PC-9 (cell line): ENCODE measurements around the gene ACSS2. TPM values are rescaled to one million over a fixed set of nuclear protein-coding genes. Genes with fewer than 3 reads are reported as not detected.

ENCODE experiments used
- BruUV-seq: library from RNA; stranded (reverse); fragments of 400-500 nt; replicated peaks from 2 replicates; lab custom pipeline; 2021; lab: Mats Ljungman, UMichigan
- CTCF ChIA-PET: fragments of 300-600 bp; sonication (Branson Sonifier 250); formaldehyde crosslinking; loops from one replicate; lab custom pipeline; 2022; ENCODE audit warnings: antibody characterized with exemption; lab: Charles Lee
- POLR2A ChIA-PET: fragments of 300-600 bp; sonication (Branson Sonifier 250); formaldehyde crosslinking; loops from one replicate; lab custom pipeline; 2022; ENCODE audit warnings: antibody characterized with exemption; ENCODE audit not compliant: unreplicated experiment; lab: Charles Lee
- DNase-seq, 2 experiments: peaks; one replicate each; pipeline versions ENCODE4 v3.0.0 to v3.0.0-alpha.2; 2015 to 2022; ENCODE audit warnings: mixed read lengths in 1 of 2
- H2AFZ ChIP-seq: fragments of 200-600 bp; sonication (generic); 2 replicates; pipeline ENCODE4 v1.8.1; 2017; ENCODE audit warnings: antibody characterized with exemption
- H3F3A ChIP-seq: fragments of 200-600 bp; sonication (generic); 2 replicates; pipeline ENCODE4 v1.8.1; 2017; ENCODE audit warnings: antibody characterized with exemption, mild to moderate bottlenecking, low read depth; ENCODE audit not compliant: insufficient read depth
- H3K27ac ChIP-seq: fragments of 200-600 bp; sonication (generic); 2 replicates; pipeline ENCODE4 v1.6.1; 2016; ENCODE audit warnings: mixed run types
- H3K27me3 ChIP-seq: fragments of 200-600 bp; sonication (generic); 2 replicates; pipeline ENCODE4 v1.6.1; 2016; ENCODE audit warnings: low read depth, mixed run types; ENCODE audit not compliant: insufficient read depth
- H3K36me3 ChIP-seq: fragments of 200-600 bp; sonication (generic); 2 replicates; pipeline ENCODE4 v1.6.1; 2016; ENCODE audit warnings: low read depth, mixed run types
- H3K4me1 ChIP-seq: fragments of 200-600 bp; sonication (generic); replicated peaks from 2 replicates; pipeline ENCODE4 v1.6.1; 2016; ENCODE audit warnings: mixed run types; ENCODE audit not compliant: insufficient read depth
- H3K4me2 ChIP-seq: fragments of 200-600 bp; sonication (generic); 2 replicates; pipeline ENCODE4 v1.6.1; 2017; ENCODE audit warnings: mixed run types
- H3K4me3 ChIP-seq: fragments of 200-600 bp; sonication (generic); 2 replicates; pipeline ENCODE4 v1.6.1; 2016; ENCODE audit warnings: mixed run types
- H3K79me2 ChIP-seq: fragments of 200-600 bp; sonication (generic); 2 replicates; pipeline ENCODE4 v1.6.1; 2017; ENCODE audit warnings: low read depth, mixed run types
- H3K9me2 ChIP-seq: fragments of 200-600 bp; sonication (generic); 2 replicates; pipeline ENCODE4 v1.8.1; 2017; ENCODE audit warnings: mild to moderate bottlenecking; ENCODE audit not compliant: insufficient read depth
- H3K9me3 ChIP-seq: fragments of 200-600 bp; sonication (generic); 2 replicates; pipeline ENCODE4 v1.8.1; 2016; ENCODE audit warnings: low read depth; ENCODE audit not compliant: insufficient read depth
- H4K20me1 ChIP-seq: fragments of 200-600 bp; sonication (generic); 2 replicates; pipeline ENCODE4 v1.8.1; 2017; ENCODE audit not compliant: insufficient read depth
- EZH2 ChIP-seq: fragments of 200-600 bp; sonication (generic); IDR thresholded peaks from 2 replicates; pipeline ENCODE4 v1.8.0; 2017; ENCODE audit warnings: antibody characterized with exemption, low read depth
- intact Hi-C: fragments of 100-400 bp; cut with micrococcal nuclease; formaldehyde crosslinking; loops from one replicate; pipeline ENCODE4 v1.10.0; 2022; ENCODE audit not compliant: unreplicated experiment
- total RNA-seq: library from RNA; stranded (reverse); gene quantifications from 2 replicates; pipeline ENCODE4 v1.2.3, GENCODE V29; 2021
- TF ChIP-seq, protein P1 (sequence below): fragments of 200-600 bp; sonication (generic); conservative IDR thresholded peaks from 2 replicates; pipeline ENCODE4 v1.6.1; 2017; ENCODE audit warnings: mixed run types, antibody characterized with exemption, mild to moderate bottlenecking, moderate library complexity

Gene ACSS2
- total RNA-seq, 1 experiment from 2014 or later: 108 TPM

DNA sequence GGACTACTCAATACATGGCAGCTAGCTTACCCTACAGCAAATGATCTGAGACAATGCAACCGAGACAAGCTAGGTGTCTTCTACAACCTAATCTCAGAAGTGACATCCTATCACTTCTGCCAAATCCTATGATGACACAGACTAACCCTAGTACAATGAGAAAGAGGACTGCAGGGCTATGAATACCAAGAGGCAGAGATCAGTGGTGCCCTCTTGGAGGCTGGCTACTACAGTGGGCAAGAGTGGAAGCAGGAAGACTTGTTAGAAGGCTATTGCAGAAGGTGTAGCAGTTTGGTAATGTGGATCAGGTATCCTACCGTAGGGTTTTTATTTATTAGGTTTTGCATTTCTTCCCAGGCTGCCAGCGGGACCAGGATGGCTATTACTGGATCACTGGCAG, 48.9 kb downstream of the ACSS2 start:
- TF ChIP-seq EZH2: no peak
- TF ChIP-seq, protein P1, sequence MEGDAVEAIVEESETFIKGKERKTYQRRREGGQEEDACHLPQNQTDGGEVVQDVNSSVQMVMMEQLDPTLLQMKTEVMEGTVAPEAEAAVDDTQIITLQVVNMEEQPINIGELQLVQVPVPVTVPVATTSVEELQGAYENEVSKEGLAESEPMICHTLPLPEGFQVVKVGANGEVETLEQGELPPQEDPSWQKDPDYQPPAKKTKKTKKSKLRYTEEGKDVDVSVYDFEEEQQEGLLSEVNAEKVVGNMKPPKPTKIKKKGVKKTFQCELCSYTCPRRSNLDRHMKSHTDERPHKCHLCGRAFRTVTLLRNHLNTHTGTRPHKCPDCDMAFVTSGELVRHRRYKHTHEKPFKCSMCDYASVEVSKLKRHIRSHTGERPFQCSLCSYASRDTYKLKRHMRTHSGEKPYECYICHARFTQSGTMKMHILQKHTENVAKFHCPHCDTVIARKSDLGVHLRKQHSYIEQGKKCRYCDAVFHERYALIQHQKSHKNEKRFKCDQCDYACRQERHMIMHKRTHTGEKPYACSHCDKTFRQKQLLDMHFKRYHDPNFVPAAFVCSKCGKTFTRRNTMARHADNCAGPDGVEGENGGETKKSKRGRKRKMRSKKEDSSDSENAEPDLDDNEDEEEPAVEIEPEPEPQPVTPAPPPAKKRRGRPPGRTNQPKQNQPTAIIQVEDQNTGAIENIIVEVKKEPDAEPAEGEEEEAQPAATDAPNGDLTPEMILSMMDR: no peak
- H2AFZ ChIP-seq: no peak overlapping the region
- peaks cover 68% of the 10 kb centered on the region for H3K4me1 ChIP-seq
- DNase-seq: no peak
- CTCF ChIA-PET: no interaction called here
- no peaks in the 10 kb centered on the region for H3K27me3 ChIP-seq
- no peaks in the 10 kb centered on the region for H4K20me1 ChIP-seq
- no peaks in the 10 kb centered on the region for H3K9me2 ChIP-seq
- intact Hi-C loops: no loop called here
- H3F3A ChIP-seq: peaks cover 71% of the 10 kb centered on the region
- peaks cover 79% of the 10 kb centered on the region for H3K36me3 ChIP-seq
- no TSS peak for BruUV-seq
- H3K9me3 ChIP-seq: 0 out of 2 replicates have a peak, but pooled peaks cover 4% of the 10 kb centered on the region
- H3K79me2 ChIP-seq: 0 out of 2 replicates have a peak, but pooled peaks cover 4% of the 10 kb centered on the region
- POLR2A ChIA-PET: no interaction called here
- H3K27ac ChIP-seq: no peak overlapping the region
- no peak overlapping the region for H3K4me2 ChIP-seq
- H3K4me3 ChIP-seq: no peak overlapping the region

DNA sequence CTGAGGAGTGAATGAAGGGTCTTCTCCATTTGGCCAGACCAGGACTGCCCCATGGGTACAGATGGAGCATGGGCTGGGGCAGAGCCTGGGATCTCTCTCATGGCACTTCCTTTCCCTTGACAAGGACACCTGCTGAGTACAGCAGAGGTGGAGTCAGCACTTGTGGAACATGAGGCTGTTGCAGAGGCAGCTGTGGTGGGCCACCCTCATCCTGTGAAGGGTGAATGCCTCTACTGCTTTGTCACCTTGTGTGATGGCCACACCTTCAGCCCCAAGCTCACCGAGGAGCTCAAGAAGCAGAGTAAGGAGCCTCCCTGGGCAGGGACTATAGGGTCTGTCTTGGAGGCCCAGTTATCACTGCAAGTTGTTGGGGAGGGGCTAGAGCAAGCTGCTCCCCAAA, 49.6 kb downstream of the ACSS2 start:
- no peak for DNase-seq
- no TSS peak for BruUV-seq
- Histone ChIP-seq H3F3A (peaks cover 65% of the 10 kb centered on the region), H3K79me2 (0 out of 2 replicates have a peak, but pooled peaks cover 4% of the 10 kb centered on the region), H3K4me2 (no peak overlapping the region), H3K4me1 (peaks cover 61% of the 10 kb centered on the region), H3K27me3 (no peaks in the 10 kb centered on the region), H4K20me1 (no peaks in the 10 kb centered on the region), H3K27ac (peak overlapping the region; percentile 91), H2AFZ (no peak overlapping the region), H3K4me3 (no peak overlapping the region), H3K9me2 (no peaks in the 10 kb centered on the region), H3K36me3 (peaks cover 78% of the 10 kb centered on the region), H3K9me3 (0 out of 2 replicates have a peak, but pooled peaks cover 4% of the 10 kb centered on the region)
- TF ChIP-seq, protein P1: no peak
- no peak for TF ChIP-seq EZH2
- intact Hi-C loops: no loop called here
- ChIA-PET CTCF (no interaction called here), POLR2A (no interaction called here)

DNA sequence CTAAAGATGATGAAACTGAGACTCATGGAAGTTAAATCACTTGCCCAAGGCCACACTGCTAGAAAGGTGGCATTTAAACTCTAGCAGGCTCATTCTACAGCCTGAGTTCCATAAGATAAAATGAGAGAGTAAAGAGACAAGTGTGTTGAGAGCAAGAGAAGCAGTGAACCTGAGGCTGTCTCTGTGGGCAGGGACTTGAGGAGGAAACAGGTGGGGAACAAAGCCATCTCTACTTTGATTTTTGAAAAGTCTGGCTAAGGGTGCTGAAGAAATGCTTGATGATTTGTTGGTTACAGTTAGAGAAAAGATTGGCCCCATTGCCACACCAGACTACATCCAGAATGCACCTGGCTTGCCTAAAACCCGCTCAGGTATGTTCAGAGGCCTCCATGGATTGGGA, 50.2 kb downstream of the ACSS2 start:
- Histone ChIP-seq H3K4me1 (peaks cover 55% of the 10 kb centered on the region), H3K9me3 (0 out of 2 replicates have a peak, but pooled peaks cover 4% of the 10 kb centered on the region), H4K20me1 (no peaks in the 10 kb centered on the region), H3K9me2 (no peaks in the 10 kb centered on the region), H2AFZ (no peak overlapping the region), H3F3A (peaks cover 59% of the 10 kb centered on the region), H3K27ac (peak overlapping the region; percentile 91), H3K4me2 (no peak overlapping the region), H3K4me3 (no peak overlapping the region), H3K36me3 (peaks cover 72% of the 10 kb centered on the region), H3K79me2 (0 out of 2 replicates have a peak, but pooled peaks cover 4% of the 10 kb centered on the region), H3K27me3 (no peaks in the 10 kb centered on the region)
- POLR2A ChIA-PET: no interaction called here
- no peak for DNase-seq
- CTCF ChIA-PET: interaction anchor here (0.7 kb wide), 1 partner anchor 9 kb away, joined by 3 read pairs; no protein-coding TSS in a partner anchor
- BruUV-seq: no TSS peak
- intact Hi-C loops: no loop called here
- TF ChIP-seq, protein P1: no peak
- no peak for TF ChIP-seq EZH2
